ENCODE results near the gene SPOUT1.

Gene SPOUT1

DNA sequence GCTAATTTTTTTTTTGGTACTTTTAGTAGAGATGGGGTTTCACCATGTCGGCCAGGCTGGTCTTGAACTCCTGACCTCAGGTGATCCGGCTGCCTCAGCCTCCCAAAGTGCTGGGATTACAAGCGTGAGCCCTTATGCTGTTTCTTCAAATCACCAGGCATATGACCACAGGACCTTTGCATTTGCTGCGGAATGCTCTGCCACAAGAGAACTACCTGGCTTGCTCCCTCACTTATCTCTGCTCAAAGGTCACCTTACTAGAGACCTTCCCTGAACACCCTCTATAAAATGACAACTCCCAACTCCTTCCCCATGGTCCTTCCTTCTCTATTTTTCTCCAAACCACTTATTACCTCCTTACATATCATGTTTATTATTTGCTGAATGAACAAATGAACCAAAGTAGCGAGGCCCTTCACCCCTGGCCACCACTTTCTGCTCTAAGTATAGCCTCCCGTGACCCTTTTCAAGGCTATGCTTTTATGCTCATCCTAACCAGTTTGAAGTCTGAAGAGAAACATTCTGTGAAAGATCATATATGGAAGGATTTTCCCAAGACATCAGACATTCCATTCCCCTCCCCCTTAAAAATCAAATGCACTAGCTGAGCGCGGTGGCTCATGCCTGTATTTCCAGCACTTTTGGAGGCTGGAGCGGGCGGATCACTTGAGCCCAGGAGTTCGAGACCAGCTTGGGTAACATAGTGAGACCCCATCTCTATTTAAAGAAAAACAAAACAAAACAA lies 59.1 kb downstream of the SPOUT1 start:
- no peak for DNase-seq
